SHP77 (cell line): ENCODE data around the gene SLC25A43.
A peak's percentile ranks its signal among the peaks of the same experiment; 100 is the strongest.
"Not testable (repeated sequence)": the region's sequence is repeated elsewhere in the genome, so short reads cannot be mapped to it uniquely, and the experiment has no call there.

Source experiments
- DNase-seq, 2 experiments: peaks; one replicate each; lab custom pipeline; 2025; lab: John Stamatoyannopoulos, UW

Gene SLC25A43

DNA sequence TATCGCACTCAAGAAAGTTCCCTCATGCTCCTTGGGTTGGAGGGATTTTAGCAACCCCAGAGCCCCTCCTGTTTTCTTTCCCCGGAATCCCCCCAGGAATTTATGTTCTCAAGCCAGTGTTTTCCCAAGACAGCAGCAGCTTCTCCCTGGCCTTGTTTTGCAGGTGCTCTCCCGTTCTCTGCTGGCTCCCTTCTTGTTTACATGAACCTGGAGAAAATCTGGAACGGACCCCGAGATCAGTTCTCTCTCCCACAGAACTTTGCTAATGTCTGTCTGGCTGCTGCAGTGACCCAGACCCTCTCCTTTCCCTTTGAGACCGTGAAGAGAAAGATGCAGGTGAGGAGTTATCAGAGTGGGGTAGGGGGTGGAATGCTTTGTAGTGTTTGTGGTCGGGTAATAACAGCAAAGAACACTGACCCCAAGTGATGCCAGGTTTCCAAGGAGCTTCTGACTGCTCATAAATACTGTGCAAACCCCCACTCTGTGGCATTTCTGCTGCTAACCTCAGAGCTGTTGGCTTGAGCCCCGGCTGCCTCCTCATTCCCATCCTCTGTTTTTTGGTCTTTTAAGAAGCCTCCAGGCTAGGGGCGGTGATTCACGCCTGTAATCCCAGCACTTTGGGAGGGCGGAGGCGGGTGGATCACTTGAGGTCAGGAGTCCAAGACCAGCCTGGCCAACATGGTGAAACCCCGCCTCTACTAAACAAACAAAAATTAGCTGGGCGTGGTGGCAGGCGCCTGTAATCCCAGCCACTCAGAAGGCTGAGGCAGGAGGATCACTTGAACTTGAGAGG lies 11.1 kb downstream of the SLC25A43 start:
- DNase-seq = no peak

- no peak for DNase-seq
Observed at GRCh38 chrX:119410854-119411253, 11.7 kb downstream of the SLC25A43 start.

GRCh38 chrX:119411959-119412358 lies 12.8 kb downstream of the SLC25A43 start:
- no peak for DNase-seq

DNA sequence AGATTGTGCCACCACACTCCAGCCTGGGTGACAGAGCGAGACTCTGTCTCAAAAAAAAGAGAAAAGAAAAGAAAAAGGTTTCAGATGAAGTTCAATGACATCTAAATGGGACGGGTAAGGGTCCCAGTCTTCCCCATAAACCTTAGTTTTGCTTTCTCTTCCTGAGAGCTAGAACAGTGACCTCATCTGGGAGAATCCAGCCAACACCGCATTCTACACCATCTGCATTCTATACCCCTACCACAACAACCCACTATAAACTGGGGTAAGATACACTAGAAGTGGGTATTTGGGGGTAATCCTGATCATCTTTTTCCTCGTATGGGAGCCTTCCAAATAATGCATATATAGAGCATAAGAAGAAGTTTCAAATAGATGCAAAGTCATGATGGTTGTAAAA lies 18.2 kb downstream of the SLC25A43 start:
- no peak for DNase-seq

- no peak for DNase-seq
Observed at GRCh38 chrX:119417842-119418241, 18.7 kb downstream of the SLC25A43 start.

- no peak for DNase-seq
Observed at GRCh38 chrX:119419146-119419545, 20.0 kb downstream of the SLC25A43 start.

GRCh38 chrX:119419898-119420297 lies 20.8 kb downstream of the SLC25A43 start:
- DNase-seq = no peak

DNA sequence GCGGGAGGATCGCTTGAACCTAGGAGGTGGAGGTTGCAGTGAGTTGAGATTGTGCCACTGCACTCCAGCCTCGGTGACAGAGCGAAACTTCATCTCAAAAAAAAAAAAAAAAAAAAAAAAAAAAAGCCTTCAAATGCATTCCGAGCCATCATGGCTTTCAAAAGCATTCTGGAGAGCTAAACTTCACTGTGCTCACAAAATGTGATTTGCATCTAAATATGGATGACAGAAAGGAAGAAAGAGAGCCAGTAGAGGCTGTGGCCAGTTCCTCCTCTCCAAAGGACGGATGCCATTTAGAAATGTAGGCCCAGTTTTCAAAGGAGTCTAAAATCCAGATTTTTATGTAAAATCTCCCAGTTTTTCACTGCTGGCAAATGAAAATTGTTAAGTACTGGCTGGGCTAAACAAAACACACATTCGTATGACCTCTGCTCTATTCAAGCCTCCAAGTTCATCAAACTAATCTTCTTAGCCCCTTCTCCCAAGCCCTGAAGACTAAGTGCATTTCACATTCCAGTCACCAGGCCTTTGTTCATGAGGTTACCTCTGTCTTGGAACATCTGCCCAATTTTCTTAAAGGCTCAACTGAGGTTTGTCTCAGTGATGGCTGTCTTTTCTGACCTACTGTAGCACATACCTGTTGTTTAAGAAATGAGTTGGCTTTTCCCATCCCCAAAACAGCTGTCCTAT lies 22.0 kb downstream of the SLC25A43 start:
- DNase-seq = no peak

GRCh38 chrX:119423631-119424030 lies 24.5 kb downstream of the SLC25A43 start:
- DNase-seq = no peak

DNA sequence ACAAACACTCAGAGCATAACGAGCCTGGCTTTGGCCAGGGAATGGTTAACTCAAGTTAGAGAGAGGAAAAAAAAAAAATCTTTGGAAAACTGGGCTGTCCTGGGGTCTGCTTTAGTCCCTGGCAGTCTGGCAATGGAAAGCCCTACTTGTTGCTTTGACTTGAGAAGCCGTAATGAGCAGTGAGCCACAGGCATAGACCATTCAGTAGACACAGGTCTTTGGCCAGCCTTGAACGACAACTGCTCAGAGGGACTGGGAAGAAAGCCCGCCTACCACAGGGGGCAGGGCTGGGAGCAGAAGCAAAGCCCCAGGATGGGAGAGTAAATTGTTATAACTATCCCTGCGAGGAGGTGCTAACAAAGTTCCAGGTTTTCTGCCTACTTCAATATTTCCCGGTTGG lies 25.9 kb downstream of the SLC25A43 start:
- DNase-seq = no peak

- no peak for DNase-seq
Observed at GRCh38 chrX:119427024-119427794, 28.1 kb downstream of the SLC25A43 start.

GRCh38 chrX:119427795-119428185 lies 28.7 kb downstream of the SLC25A43 start:
- DNase-seq = no peak

GRCh38 chrX:119429471-119429870 lies 30.3 kb downstream of the SLC25A43 start:
- DNase-seq = no peak

DNA sequence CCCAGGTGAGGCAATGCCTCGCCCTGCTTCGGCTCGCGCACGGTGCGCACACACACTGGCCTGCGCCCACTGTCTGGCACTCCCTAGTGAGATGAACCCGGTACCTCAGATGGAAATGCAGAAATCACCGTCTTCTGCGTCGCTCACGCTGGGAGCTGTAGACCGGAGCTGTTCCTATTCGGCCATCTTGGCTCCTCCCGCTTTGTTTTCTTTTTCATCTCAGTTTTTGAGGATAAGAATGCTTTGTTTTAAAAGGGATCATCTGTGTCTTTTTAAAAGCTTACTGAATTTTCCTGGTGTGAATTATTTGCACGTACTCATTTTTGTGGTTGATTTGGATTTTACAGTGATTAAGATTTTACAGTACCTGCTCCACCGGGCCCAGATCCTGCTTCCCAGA lies 42.2 kb downstream of the SLC25A43 start:
- DNase-seq = not testable (repeated sequence)

DNA sequence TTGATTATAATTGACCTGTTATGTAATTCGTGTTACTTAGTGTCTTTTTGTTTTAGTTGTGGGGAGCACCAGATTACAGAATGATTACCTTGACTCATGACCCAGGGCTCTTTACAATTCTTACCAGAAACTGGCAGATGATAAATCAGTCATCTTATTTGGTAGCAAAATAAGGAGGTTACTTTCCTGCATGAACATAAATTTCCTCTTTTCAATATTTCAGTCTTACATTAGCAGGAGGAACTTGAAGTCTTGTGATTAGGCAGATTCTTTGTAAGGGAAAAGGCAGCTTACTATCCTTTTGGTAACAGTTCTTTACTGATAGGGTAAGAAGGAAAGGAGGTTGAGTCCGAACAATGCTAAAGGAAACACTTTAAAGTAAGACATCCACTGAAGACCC lies 43.1 kb downstream of the SLC25A43 start:
- no peak for DNase-seq

DNA sequence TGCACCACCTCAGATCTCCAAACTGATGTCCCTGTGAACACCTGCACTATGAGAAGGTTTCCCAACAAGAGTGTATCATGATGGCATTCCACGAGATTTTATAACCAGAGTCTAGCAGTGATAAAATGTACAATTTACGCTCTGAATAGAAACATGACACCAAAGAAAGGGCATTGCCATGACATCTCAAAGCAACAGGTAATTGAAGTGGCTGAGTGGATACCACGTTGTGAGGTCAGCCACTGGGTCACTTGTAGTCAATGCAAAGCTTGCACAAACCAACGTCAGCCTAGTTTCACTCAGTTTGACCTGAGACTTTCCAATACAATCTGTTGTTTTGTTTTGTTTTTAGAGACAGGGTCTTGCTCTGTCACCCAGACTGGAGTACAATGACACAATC lies 54.1 kb downstream of the SLC25A43 start:
- no peak for DNase-seq

GRCh38 chrX:119455264-119455663 lies 56.1 kb downstream of the SLC25A43 start:
- no peak for DNase-seq

DNA sequence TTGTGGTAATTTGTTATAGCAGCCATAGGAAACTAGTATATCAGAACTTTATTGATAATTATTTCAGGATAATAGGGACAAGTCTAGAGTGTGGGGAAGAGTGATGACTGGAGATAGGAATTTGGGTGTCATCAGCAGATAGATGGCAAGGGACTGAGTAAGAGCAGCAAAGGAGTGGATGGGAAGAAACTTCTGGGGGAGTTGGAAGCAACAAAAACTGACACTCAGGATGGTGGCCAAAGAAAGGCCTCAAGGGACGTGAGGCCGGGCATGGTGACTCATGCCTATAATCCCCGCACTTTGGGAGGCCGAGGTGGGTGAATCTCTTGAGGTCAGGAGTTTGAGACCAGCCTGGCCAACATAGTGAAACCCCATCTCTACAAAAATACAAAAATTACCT lies 60.0 kb downstream of the SLC25A43 start:
- no peak for DNase-seq

DNA sequence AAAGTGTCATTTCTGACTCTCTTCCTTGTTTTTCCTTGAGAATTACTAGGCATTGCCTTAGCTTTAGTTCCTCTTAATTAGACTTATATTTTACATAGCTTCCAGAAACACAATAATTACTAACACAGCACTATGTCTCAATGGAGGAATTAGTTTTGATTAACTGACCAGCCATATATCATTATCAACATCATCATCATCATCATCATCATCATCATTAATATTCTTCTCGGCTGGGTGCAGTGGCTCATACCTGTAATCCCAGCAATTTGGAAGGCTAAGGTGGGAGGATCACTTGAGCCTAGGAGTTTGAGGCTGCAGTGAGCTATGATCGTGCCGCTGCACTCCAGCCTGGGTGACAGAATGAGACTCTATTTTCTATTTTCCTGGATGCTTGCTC lies 66.4 kb downstream of the SLC25A43 start:
- DNase-seq = no peak

- no peak for DNase-seq
Observed at GRCh38 chrX:119466970-119467369, 67.8 kb downstream of the SLC25A43 start.

- no peak for DNase-seq
Observed at GRCh38 chrX:119467433-119467832, 68.3 kb downstream of the SLC25A43 start.

DNA sequence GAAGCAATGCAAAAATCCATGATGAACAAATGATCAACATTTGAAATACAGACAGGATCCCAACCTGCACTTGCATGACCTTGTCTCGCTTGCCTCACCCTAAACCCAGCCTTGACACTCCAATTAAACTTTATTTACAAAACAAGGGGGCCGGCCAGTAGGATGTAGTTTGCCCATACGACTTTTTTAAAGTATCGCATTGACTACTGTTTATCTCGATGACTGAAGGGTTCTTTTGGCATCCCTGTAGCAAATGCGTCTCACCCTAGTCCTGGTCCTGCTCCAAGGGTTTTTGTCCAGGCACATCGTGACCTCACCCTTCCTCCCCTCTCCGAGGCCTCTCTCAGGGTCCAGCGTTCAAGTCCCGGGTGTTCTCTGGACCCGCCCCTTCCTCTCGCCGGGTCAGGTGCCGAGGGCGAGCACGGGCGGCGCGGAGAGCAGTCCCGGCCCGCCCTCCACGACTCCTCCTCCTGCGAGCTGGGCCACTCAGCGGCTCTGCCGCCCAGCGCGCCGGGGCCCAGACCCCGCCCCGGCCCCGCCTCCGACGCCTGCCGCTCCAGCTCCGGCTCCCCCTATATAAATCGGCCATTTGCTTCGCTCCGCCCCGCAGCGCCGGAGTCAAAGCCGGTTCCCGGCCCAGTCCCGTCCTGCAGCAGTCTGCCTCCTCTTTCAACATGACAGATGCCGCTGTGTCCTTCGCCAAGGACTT lies 68.9 kb downstream of the SLC25A43 start, which contains the start of gene SLC25A5:
Gene SLC25A5 (plus strand): TSS at position 603 of the 709 bp plus-strand sequence. CDS start 72 bp downstream, at position 675.
- peak; percentile 43 to 74 for DNase-seq
